K562 (cell line): ENCODE data around the gene PSAT1. TPM values are rescaled to one million over a fixed set of nuclear protein-coding genes. Genes with fewer than 3 reads are reported as not detected.

Experiments
- ARID1B ChIP-seq: fragments of 450-650 bp; IDR thresholded peaks from 2 replicates; pipeline ENCODE4 v1.6.1; 2016; ENCODE audit warnings: antibody characterized with exemption, mild to moderate bottlenecking, inconsistent platforms
- CBFA2T3 ChIP-seq: fragments of 450-650 bp; IDR thresholded peaks from 2 replicates; pipeline ENCODE4 v1.6.1; 2017
- CCAR2 ChIP-seq: fragments of 200-400 bp; formaldehyde crosslinking; IDR thresholded peaks from 2 replicates; pipeline ENCODE4 v1.6.1; 2017; ENCODE audit warnings: mild to moderate bottlenecking, low read depth, low read length
- GATA2 ChIP-seq: sonication (generic); formaldehyde crosslinking; IDR thresholded peaks from 2 replicates; pipeline ENCODE4 v1.4.0; 2020; ENCODE audit warnings: mild to moderate bottlenecking, missing genetic modification reagents
- KDM2B ChIP-seq: fragments of 250-450 bp; sonication (Bioruptor Pico); IDR thresholded peaks from 2 replicates; pipeline ENCODE4 v1.8.0; 2021; ENCODE audit warnings: mild to moderate bottlenecking, moderate library complexity
- MYNN ChIP-seq, 2 experiments: sonication (generic); formaldehyde crosslinking in 1 of 2; IDR thresholded peaks; 2 replicates each; pipeline versions ENCODE4 v1.5.0 to v1.6.1; 2016 to 2020; ENCODE audit warnings: antibody characterized with exemption in 1 of 2, missing genetic modification reagents in 1 of 2
- NFRKB ChIP-seq: fragments of 450-650 bp; IDR thresholded peaks from 2 replicates; pipeline ENCODE4 v1.6.1; 2016; ENCODE audit warnings: low read depth
- NR1H2 ChIP-seq: sonication (generic); formaldehyde crosslinking; IDR thresholded peaks from 2 replicates; pipeline ENCODE4 v1.4.0; 2020; ENCODE audit warnings: mild to moderate bottlenecking, missing genetic modification reagents
- SNRNP70 ChIP-seq: fragments of 200-400 bp; formaldehyde crosslinking; optimal IDR thresholded peaks from 2 replicates; pipeline ENCODE3; 2017; ENCODE audit warnings: low read depth, low read length
- ZFP36 ChIP-seq: fragments of 150-350 bp; IDR thresholded peaks from 2 replicates; pipeline ENCODE4 v1.6.1; 2018; ENCODE audit warnings: low read length, low read depth; ENCODE audit not compliant: partially characterized antibody
- ZNF274 ChIP-seq: IDR thresholded peaks from 2 replicates; pipeline ENCODE4 v1.6.1; 2011; ENCODE audit warnings: low read depth, mild to moderate bottlenecking, low read length, moderate library complexity, borderline replicate concordance
- ZNF384 ChIP-seq: IDR thresholded peaks from 2 replicates; pipeline ENCODE4 v1.6.1; 2012; ENCODE audit warnings: low read depth, low read length, improper control_type of control experiment
- polyA plus RNA-seq, 8 experiments: library from polyadenylated mRNA; depleted of rRNA in 4 of 8; stranded (reverse) in 5 of 8; unstranded in 3 of 8; fragments of >200 nt; fragmentation: Nextera tagmentation in 2 of 8; fragmentation: Illumina TruSeq in 1 of 8; extraction: Ambion mirVana in 2 of 8; extraction: Trizol in 1 of 8; gene quantifications; 2 replicates each; pipeline versions ENCODE4 v1.2.1 to v1.2.3, GENCODE V29; 2011 to 2014; ENCODE audit warnings: inconsistent platforms in 1 of 8, missing spikeins in 1 of 8
- total RNA-seq, 7 experiments: library from RNA; depleted of rRNA in 6 of 7; stranded (reverse); fragments of >200 nt in 6 of 7; fragmentation: Illumina TruSeq in 2 of 7; extraction: Trizol in 2 of 7; gene quantifications; 2 replicates each; pipeline versions ENCODE4 v1.2.1 to v1.2.3, GENCODE V29; 2011 to 2021; ENCODE audit warnings: low replicate concordance in 1 of 7
- TF ChIP-seq, protein P1 (sequence below): fragments of 450-650 bp; IDR thresholded peaks from 2 replicates; pipeline ENCODE4 v1.6.1; 2016; ENCODE audit warnings: low read depth, mild to moderate bottlenecking, moderate library complexity
- TF ChIP-seq, protein P2 (sequence below): fragments of 450-650 bp; IDR thresholded peaks from 2 replicates; pipeline ENCODE4 v1.6.1; 2016
- TF ChIP-seq, protein P3 (sequence below): fragments of 250-450 bp; sonication (Bioruptor Pico); IDR thresholded peaks from 2 replicates; pipeline ENCODE4 v1.4.0; 2020; ENCODE audit warnings: mild to moderate bottlenecking, moderate library complexity
- TF ChIP-seq, protein P4 (sequence below): conservative IDR thresholded peaks from 2 replicates; pipeline ENCODE4 v1.6.1; 2011; ENCODE audit warnings: low read depth, mild to moderate bottlenecking, low read length; ENCODE audit not compliant: control insufficient read depth
- TF ChIP-seq, protein P5 (sequence below): sonication (generic); formaldehyde crosslinking; IDR thresholded peaks from 2 replicates; pipeline ENCODE4 v1.4.0; 2020; ENCODE audit warnings: mild to moderate bottlenecking, missing genetic modification reagents

PSAT1 gene
- total and polyA plus RNA-seq, 9 of the 15 experiments (the other 6 are each of a cell fraction or from before 2014, with no cell fraction given): 29.7 to 151 (median 98.3) TPM

DNA sequence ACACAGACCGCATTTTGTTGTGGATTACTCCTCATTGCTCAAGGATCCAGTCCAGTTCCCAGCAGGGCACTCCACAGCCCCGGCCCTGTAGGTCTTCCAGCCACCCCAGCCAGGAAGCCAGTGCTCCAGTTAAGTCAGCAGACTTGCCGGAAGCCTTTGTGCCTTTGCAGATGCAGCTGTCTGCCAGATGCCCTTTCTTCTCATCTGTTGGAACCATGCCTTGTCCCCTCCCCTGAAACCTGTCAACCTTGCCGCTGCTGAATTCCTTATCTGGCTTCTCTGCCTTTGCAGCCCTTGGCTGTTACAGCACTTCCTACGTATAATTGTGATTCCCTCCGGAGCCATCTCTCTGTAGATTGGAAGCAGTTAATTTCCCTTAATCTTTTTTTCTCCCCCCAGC is 28.4 kb downstream of the PSAT1 start (continued):
- no peak for TF ChIP-seq ZFP36
- 0 out of 2 replicates have a peak, but pooled peaks have one; percentile 43 for TF ChIP-seq MYNN (IDR thresholded peaks at IDR 0.05)
- TF ChIP-seq MYNN (CRISPR knock-in tag; IDR thresholded peaks at IDR 0.05): no peak
- TF ChIP-seq, protein P1, sequence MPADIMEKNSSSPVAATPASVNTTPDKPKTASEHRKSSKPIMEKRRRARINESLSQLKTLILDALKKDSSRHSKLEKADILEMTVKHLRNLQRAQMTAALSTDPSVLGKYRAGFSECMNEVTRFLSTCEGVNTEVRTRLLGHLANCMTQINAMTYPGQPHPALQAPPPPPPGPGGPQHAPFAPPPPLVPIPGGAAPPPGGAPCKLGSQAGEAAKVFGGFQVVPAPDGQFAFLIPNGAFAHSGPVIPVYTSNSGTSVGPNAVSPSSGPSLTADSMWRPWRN: no peak
- TF ChIP-seq, protein P2, sequence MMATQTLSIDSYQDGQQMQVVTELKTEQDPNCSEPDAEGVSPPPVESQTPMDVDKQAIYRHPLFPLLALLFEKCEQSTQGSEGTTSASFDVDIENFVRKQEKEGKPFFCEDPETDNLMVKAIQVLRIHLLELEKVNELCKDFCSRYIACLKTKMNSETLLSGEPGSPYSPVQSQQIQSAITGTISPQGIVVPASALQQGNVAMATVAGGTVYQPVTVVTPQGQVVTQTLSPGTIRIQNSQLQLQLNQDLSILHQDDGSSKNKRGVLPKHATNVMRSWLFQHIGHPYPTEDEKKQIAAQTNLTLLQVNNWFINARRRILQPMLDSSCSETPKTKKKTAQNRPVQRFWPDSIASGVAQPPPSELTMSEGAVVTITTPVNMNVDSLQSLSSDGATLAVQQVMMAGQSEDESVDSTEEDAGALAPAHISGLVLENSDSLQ: no peak
- no peak for TF ChIP-seq SNRNP70
- TF ChIP-seq NFRKB: no peak
- peak; percentile 94 for TF ChIP-seq CBFA2T3
- peak; percentile 64 for TF ChIP-seq GATA2 (CRISPR knock-in tag)
- TF ChIP-seq NR1H2: no peak
- no peak for TF ChIP-seq CCAR2
- TF ChIP-seq, protein P3, sequence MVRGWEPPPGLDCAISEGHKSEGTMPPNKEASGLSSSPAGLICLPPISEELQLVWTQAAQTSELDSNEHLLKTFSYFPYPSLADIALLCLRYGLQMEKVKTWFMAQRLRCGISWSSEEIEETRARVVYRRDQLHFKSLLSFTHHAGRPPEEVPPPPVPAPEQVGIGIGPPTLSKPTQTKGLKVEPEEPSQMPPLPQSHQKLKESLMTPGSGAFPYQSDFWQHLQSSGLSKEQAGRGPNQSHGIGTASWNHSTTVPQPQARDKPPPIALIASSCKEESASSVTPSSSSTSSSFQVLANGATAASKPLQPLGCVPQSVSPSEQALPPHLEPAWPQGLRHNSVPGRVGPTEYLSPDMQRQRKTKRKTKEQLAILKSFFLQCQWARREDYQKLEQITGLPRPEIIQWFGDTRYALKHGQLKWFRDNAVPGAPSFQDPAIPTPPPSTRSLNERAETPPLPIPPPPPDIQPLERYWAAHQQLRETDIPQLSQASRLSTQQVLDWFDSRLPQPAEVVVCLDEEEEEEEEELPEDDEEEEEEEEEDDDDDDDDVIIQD (CRISPR knock-in tag): no peak
- no peak for TF ChIP-seq KDM2B (CRISPR knock-in tag)
- TF ChIP-seq, protein P4, sequence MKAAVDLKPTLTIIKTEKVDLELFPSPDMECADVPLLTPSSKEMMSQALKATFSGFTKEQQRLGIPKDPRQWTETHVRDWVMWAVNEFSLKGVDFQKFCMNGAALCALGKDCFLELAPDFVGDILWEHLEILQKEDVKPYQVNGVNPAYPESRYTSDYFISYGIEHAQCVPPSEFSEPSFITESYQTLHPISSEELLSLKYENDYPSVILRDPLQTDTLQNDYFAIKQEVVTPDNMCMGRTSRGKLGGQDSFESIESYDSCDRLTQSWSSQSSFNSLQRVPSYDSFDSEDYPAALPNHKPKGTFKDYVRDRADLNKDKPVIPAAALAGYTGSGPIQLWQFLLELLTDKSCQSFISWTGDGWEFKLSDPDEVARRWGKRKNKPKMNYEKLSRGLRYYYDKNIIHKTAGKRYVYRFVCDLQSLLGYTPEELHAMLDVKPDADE: peak; percentile 60; the same call in 1 of the 2 replicates
- no peak for TF ChIP-seq ZNF274
- TF ChIP-seq, protein P5, sequence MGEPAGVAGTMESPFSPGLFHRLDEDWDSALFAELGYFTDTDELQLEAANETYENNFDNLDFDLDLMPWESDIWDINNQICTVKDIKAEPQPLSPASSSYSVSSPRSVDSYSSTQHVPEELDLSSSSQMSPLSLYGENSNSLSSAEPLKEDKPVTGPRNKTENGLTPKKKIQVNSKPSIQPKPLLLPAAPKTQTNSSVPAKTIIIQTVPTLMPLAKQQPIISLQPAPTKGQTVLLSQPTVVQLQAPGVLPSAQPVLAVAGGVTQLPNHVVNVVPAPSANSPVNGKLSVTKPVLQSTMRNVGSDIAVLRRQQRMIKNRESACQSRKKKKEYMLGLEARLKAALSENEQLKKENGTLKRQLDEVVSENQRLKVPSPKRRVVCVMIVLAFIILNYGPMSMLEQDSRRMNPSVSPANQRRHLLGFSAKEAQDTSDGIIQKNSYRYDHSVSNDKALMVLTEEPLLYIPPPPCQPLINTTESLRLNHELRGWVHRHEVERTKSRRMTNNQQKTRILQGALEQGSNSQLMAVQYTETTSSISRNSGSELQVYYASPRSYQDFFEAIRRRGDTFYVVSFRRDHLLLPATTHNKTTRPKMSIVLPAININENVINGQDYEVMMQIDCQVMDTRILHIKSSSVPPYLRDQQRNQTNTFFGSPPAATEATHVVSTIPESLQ (CRISPR knock-in tag): no peak
- no peak for TF ChIP-seq ZNF384
- peak; percentile 76 for TF ChIP-seq ARID1B
